ENCODE results near the gene PLA2G12B. TPM values are rescaled to one million over a fixed set of nuclear protein-coding genes. Genes with fewer than 3 reads are reported as not detected.
"Not testable (repeated sequence)": the region's sequence is repeated elsewhere in the genome, so short reads cannot be mapped to it uniquely, and the experiment has no call there.

Gene PLA2G12B
- total RNA-seq, 1 experiment from 2014 or later = not detected

DNA sequence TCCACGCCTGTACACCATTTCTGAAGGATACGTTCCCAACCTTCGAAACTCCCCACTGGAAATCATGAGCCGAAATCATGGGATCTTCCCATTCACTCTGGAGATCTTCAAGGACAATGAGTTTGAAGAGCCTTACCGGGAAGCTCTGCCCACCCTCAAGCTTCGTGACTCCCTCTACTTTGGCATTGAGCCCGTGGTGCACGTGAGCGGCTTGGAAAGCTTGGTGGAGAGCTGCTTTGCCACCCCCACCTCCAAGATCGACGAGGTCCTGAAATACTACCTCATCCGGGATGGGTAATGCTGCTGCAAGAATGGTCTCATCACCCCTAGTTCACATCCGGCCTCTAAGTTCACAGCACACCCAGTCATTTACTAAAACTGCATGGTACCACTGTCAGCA is 30.3 kb downstream of the PLA2G12B start:
- H4K20me1 ChIP-seq (ENCODE audit: low read length) = no peaks in the 10 kb centered on the region
- no peak overlapping the region for H3K4me3 ChIP-seq (ENCODE audit: low read length)
- H3K79me2 ChIP-seq (ENCODE audit: low read length) = no peaks in the 10 kb centered on the region
- DNase-seq = no peak
- intact Hi-C loops (cut with micrococcal nuclease) = no loop called here
- H3F3A ChIP-seq (ENCODE audit: low read length, unreplicated experiment) = no peaks in the 10 kb centered on the region
- no peaks in the 10 kb centered on the region for H3K9me2 ChIP-seq (replicated peaks; ENCODE audit: low read length)
- H3K4me1 ChIP-seq (ENCODE audit: insufficient read depth, low read length) = no peaks in the 10 kb centered on the region
- peaks cover 9% of the 10 kb centered on the region for H3K9me3 ChIP-seq (ENCODE audit: low read length)
- no TSS peak for BruUV-seq (replicated peaks)
- no peak for ATAC-seq
- TF ChIP-seq EZH2 (IDR thresholded peaks at IDR 0.05; ENCODE audit: low read length, unreplicated experiment) (no peak), EZH2phosphoT487 (IDR thresholded peaks at IDR 0.05; ENCODE audit: borderline replicate concordance, low read length) (no peak), CTCF (conservative IDR thresholded peaks at IDR 0.05; ENCODE audit: low read depth, low read length) (no peak)
- no peak overlapping the region for H3K27ac ChIP-seq (ENCODE audit: low read length)
- ChIA-PET CTCF (no interaction called here), POLR2A (ENCODE audit: unreplicated experiment) (interaction anchor here (0.6 kb wide), 1 partner anchor 172 kb away, joined by 12 read pairs; the partner anchor contains the start of gene P4HA1)
- H3K27me3 ChIP-seq (ENCODE audit: low read length) = peaks cover 72% of the 10 kb centered on the region
- H3K4me2 ChIP-seq (ENCODE audit: low read length) = no peak overlapping the region
- no peaks in the 10 kb centered on the region for H3K36me3 ChIP-seq (ENCODE audit: low read depth, low read length)
- no peak overlapping the region for H2AFZ ChIP-seq (ENCODE audit: low read length)
- no peak overlapping the region for H3K9ac ChIP-seq (ENCODE audit: low read length)

GRCh38 chr10:72921147-72921683 is 33.4 kb downstream of the PLA2G12B start:
- H3K9me2 ChIP-seq (replicated peaks; ENCODE audit: low read length); ATAC-seq; POLR2A ChIA-PET (ENCODE audit: unreplicated experiment); DNase-seq; H3K9ac ChIP-seq (ENCODE audit: low read length); H3K4me3 ChIP-seq (ENCODE audit: low read length); H2AFZ ChIP-seq (ENCODE audit: low read length); H4K20me1 ChIP-seq (ENCODE audit: low read length); H3K36me3 ChIP-seq (ENCODE audit: low read depth, low read length); H3K9me3 ChIP-seq (ENCODE audit: low read length); H3K27ac ChIP-seq (ENCODE audit: low read length); BruUV-seq (replicated peaks); H3K79me2 ChIP-seq (ENCODE audit: low read length); intact Hi-C loops (cut with micrococcal nuclease); H3F3A ChIP-seq (ENCODE audit: low read length, unreplicated experiment); H3K4me1 ChIP-seq (ENCODE audit: insufficient read depth, low read length); H3K4me2 ChIP-seq (ENCODE audit: low read length): not testable (repeated sequence)
- CTCF ChIA-PET = interaction anchor here (0.6 kb wide), 1 partner anchor 13 kb away, joined by 5 read pairs; no protein-coding TSS in a partner anchor
- H3K27me3 ChIP-seq (ENCODE audit: low read length) = peaks cover 72% of the 10 kb centered on the region

- ATAC-seq = no peak
- peaks cover 9% of the 10 kb centered on the region for H3K9me3 ChIP-seq (ENCODE audit: low read length)
- no peak for TF ChIP-seq CTCF (conservative IDR thresholded peaks at IDR 0.05; ENCODE audit: low read depth, low read length)
- TF ChIP-seq EZH2 (IDR thresholded peaks at IDR 0.05; ENCODE audit: low read length, unreplicated experiment) = no peak
- TF ChIP-seq EZH2phosphoT487 (IDR thresholded peaks at IDR 0.05; ENCODE audit: borderline replicate concordance, low read length) = no peak
- H3K36me3 ChIP-seq (ENCODE audit: low read depth, low read length) = no peaks in the 10 kb centered on the region
- no peak for DNase-seq
- peaks cover 46% of the 10 kb centered on the region for H3K27me3 ChIP-seq (ENCODE audit: low read length)
- no TSS peak for BruUV-seq (replicated peaks)
- ChIA-PET POLR2A (ENCODE audit: unreplicated experiment) (no interaction called here), CTCF (no interaction called here)
- no peak overlapping the region for H2AFZ ChIP-seq (ENCODE audit: low read length)
- H3F3A ChIP-seq (ENCODE audit: low read length, unreplicated experiment) = no peaks in the 10 kb centered on the region
- intact Hi-C loops (cut with micrococcal nuclease) = no loop called here
- no peak overlapping the region for H3K4me3 ChIP-seq (ENCODE audit: low read length)
- H3K9ac ChIP-seq (ENCODE audit: low read length) = no peak overlapping the region
- no peaks in the 10 kb centered on the region for H3K4me1 ChIP-seq (ENCODE audit: insufficient read depth, low read length)
- H3K9me2 ChIP-seq (replicated peaks; ENCODE audit: low read length) = no peaks in the 10 kb centered on the region
- H3K4me2 ChIP-seq (ENCODE audit: low read length) = no peak overlapping the region
- no peak overlapping the region for H3K27ac ChIP-seq (ENCODE audit: low read length)
- no peaks in the 10 kb centered on the region for H3K79me2 ChIP-seq (ENCODE audit: low read length)
- H4K20me1 ChIP-seq (ENCODE audit: low read length) = no peaks in the 10 kb centered on the region
Measured at GRCh38 chr10:72918352-72918751, 36.3 kb downstream of the PLA2G12B start.

GRCh38 chr10:72917803-72918332 is 36.7 kb downstream of the PLA2G12B start:
- H3K9me2 ChIP-seq (replicated peaks; ENCODE audit: low read length); H4K20me1 ChIP-seq (ENCODE audit: low read length); H3K36me3 ChIP-seq (ENCODE audit: low read depth, low read length); H3K4me3 ChIP-seq (ENCODE audit: low read length); H3K9me3 ChIP-seq (ENCODE audit: low read length); intact Hi-C loops (cut with micrococcal nuclease); H2AFZ ChIP-seq (ENCODE audit: low read length); ATAC-seq; H3K79me2 ChIP-seq (ENCODE audit: low read length); H3K9ac ChIP-seq (ENCODE audit: low read length); H3F3A ChIP-seq (ENCODE audit: low read length, unreplicated experiment); POLR2A ChIA-PET (ENCODE audit: unreplicated experiment); DNase-seq; H3K4me1 ChIP-seq (ENCODE audit: insufficient read depth, low read length); H3K27ac ChIP-seq (ENCODE audit: low read length); BruUV-seq (replicated peaks); CTCF ChIA-PET; H3K4me2 ChIP-seq (ENCODE audit: low read length): not testable (repeated sequence)
- H3K27me3 ChIP-seq (ENCODE audit: low read length) = peaks cover 42% of the 10 kb centered on the region

GRCh38 chr10:72917201-72917600 is 37.4 kb downstream of the PLA2G12B start:
- H4K20me1 ChIP-seq (ENCODE audit: low read length); H3K79me2 ChIP-seq (ENCODE audit: low read length); CTCF ChIA-PET; intact Hi-C loops (cut with micrococcal nuclease); DNase-seq; H3K9me3 ChIP-seq (ENCODE audit: low read length); H3K4me3 ChIP-seq (ENCODE audit: low read length); H3K4me2 ChIP-seq (ENCODE audit: low read length); H3K4me1 ChIP-seq (ENCODE audit: insufficient read depth, low read length); ATAC-seq; H3K36me3 ChIP-seq (ENCODE audit: low read depth, low read length); H3F3A ChIP-seq (ENCODE audit: low read length, unreplicated experiment); BruUV-seq (replicated peaks); H3K9me2 ChIP-seq (replicated peaks; ENCODE audit: low read length); POLR2A ChIA-PET (ENCODE audit: unreplicated experiment); H3K27ac ChIP-seq (ENCODE audit: low read length); H3K9ac ChIP-seq (ENCODE audit: low read length); H2AFZ ChIP-seq (ENCODE audit: low read length): not testable (repeated sequence)
- H3K27me3 ChIP-seq (ENCODE audit: low read length) = peaks cover 36% of the 10 kb centered on the region

Data from PC-3 (cell line).